Epidermal melanocyte (primary cell): ENCODE results near the gene ATP6V1G1.
"Not testable (repeated sequence)": the region's sequence is repeated elsewhere in the genome, so short reads cannot be mapped to it uniquely, and the experiment has no call there.

Experiments used
- DNase-seq: peaks from one replicate; pipeline ENCODE4 v3.0.0; 2011; ENCODE audit warnings: low spot score; ENCODE audit not compliant: insufficient read length

ATP6V1G1 gene

DNA sequence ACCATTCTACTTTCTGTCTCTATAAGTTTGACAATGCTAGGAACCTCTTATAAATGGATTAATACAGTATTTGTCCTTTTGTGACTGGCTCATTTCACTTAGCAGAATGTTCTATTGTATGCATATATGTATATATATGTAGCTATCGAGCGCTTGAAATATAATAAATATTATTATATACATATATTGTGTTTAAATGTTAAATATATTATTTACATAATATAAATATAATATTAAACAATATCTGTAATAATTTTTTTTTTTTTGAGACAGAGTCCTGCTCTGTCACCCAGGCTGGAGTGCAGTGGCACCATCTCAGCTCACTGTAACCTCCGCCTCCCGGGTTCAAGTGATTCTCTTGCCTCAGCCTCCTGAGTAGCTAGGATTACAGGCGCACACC is 9.4 kb upstream of the ATP6V1G1 start:
- not testable (repeated sequence) for DNase-seq

DNA sequence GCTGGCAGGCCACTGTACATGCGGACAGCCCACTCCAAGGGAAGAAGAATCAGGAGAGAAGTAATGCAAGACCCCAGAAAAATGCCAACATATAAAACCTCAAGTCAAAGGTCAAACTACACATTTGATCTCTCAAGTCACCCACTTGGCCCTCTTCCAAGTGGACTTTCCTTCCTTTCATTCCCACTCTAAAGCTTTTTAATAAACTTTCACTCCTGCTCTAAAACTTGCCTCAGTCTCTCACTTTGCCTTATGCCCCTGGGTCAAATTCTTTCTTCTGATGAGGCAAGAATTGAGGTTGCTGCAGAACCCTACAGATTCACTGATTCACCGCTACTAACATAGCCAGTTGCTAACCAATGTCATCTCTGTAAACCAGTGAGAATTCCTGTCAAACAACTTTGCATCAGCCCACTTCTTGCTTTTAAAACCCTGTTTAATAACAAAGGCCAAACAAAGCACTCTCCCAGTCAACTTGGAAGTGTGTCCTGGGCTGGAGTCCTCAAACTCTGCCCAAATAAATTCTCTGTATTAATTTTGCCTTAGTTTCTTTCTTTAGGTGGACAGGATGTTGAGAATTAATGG is 6.9 kb upstream of the ATP6V1G1 start:
- no peak for DNase-seq

DNA sequence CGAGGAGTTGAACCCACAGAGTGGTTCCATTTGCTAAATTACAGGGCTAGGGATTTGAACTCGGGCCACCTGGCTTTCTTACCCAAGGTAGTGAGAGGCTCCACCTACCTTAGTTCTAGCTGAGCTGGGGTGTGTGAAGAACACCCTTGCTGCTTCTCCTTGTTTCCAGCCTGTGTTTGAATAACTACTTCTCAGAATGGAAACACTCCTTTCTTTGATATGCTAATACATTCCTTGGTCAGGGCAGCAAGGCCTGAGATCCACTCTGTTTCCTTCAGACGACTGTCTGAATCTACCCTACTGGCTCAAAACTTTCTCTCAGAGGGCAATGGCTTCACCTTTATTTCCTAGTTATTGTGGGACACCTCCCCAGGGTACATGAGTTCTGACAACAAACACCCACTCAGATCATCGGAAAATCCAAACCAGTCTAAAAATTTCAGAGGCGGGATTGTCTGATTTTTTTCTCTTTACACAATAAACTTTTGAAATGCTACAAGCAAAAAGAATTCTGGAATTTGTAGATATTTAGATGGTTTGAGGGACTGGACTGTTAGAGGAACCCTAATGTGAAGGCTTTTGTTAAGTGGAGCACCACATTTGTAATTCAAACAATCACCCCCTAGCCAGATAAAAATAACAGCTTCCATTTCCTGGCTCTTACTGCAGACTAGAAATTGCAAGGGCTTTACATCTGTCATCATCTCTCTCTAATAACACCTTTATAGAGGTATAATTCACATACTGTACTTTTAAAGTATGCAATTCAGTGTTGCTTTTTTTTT is 4.0 kb upstream of the ATP6V1G1 start:
- DNase-seq: no peak

DNA sequence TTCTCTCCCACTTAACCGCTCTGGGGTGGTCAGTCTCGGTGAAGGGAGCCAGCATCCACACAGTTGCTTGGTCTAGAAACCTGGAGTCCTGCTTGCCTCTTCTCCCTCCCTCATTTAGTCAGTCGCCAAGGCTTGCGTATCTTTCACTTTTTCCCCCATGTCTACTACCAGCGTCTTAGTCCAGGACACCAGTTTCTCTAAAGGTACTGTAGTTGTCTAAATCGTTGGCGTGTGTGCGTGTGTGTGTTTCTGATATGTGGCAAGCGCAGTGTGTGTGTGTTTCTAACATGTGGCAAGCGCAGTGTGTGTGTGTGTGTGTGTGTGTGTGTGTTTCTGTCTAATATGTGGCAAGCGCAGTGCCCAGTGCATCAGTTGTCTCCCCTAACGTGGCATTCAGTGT is 641 bp downstream of the ATP6V1G1 start:
- DNase-seq: no peak

DNA sequence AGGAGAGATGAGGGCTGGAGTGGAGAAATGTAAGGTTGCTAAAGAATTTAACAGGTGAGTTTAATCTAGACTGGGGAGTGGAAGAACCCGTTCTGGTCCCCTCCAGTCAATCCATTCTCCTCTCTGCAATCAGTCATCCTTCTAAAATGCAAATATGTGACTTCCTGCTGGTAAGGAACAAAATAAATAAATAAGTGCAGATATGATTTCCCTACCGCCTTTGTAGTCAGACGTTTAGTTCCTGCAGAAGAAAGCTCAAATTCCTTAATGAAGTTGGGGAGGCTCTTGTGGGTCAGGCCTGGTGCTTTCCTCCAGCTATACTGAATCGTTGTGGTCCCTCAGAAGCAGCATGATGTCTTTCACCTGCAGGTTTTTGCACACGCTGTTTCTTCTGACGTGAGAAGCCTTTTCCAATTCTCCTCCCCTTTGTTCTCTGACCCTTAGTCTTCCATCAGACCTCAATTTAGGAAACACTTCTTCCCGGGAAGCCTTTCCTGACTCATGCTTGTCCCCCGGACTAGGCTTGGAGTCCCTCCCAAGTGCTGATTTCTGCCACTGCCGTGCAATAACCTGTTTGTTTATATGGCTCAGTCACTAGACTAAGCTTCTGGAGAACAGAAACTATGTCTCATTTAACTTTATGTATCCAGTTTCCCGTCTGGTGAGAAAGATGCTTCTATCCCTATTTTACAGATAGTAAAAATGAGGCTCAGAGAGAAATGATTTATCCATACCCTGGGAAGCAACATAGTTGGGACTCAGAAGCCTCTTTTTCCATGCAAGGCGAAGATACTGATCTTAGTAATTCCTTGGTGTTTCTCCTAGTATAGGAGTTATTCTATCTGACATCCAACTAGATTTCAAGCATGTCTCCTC is 1.3 kb downstream of the ATP6V1G1 start:
- no peak for DNase-seq

DNA sequence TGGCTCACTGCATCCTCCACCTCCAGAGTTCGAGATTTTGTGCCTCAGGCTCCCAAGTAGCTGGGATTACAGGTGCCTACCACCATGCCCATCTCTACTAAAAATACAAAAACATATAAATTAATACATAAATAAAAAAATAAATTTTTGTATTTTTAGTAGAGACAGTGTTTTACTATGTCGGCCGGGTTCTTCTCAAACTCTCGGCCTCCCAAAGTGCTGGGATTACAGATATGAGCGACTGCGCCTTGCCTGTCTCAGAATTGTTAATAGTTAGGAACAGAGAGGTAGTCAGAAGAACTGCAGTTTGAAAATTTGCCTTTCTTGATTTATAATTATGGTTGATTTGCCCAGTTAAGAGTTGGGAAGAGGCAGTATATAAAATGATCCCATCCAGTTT is 2.8 kb downstream of the ATP6V1G1 start:
- no peak for DNase-seq

DNA sequence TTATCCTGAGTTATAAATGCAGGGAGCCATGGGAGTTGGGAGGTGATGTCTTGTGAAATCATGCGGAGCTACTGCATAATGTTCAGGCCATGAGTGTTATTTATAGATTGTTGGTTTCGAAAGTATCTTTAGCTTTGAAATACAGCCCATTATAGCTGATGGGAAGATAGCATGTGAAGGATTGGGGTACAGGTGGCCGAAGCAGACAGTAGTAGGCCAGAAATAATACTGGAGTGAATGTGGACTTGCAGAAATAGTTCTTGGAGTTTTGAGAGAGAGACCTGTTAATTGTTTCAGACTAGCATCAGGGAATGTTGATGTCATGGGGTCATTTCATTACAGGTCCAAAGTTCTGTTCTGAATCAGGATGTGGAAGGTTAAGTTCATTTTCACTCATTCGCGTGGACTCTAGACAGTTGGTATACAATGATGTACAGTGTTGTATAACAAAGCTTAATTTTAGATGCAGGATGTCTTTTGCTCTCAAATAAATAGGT is 3.8 kb downstream of the ATP6V1G1 start:
- DNase-seq: no peak

DNA sequence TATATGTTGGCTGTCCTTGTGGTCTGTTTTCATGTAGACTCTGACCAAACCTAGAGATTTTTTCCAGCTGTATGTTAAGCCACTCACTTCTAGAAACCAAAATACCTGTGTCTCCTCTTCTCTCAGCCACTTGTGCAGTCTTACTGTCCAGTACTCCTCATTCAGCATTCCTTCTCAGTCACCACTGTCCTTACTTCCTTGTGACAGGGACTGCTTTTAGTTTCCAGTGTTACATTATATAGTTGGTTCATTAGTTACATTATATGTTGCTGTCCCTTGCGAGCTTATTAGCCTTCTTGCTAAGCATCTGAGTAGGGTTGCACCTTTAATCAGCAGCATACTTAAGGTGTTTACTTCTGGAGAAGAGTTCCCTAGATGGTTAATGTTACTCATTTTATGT is 4.3 kb downstream of the ATP6V1G1 start:
- no peak for DNase-seq

DNA sequence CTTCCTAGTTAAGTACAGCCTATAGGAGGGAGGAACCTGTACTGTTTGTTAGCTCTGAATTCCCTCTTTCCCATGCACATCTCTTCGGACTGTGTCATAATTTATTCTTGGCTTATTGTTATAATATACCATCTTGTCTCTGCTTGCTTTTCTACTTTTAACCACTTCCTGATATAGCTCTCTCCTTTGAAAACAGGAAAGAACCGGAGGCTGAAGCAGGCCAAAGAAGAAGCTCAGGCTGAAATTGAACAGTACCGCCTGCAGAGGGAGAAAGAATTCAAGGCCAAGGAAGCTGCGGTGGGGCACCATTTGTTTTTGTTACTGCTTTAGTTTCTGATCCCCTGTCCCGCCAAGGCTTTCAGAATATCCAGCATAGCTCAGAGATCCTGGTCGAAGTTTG is 4.8 kb downstream of the ATP6V1G1 start:
- no peak for DNase-seq

DNA sequence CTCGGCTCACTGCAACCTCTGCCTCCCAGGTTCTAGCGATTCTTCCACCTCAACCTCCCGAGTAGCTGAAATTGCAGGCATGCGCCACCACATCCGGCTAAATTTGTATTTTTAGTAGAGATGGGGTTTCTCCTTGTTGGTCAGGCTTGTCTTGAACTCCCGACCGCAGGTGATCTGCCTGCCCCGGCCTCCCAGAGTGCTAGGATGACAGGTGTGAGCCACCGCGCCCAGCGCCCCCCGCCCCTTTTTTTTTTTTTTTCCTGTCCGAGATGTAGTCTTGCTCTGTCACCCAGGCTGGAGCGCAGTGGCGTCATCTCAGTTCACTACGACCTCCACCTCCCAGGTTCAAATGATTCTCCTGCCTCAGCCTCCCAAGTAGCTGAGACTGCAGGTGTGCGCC is 6.6 kb downstream of the ATP6V1G1 start:
- no peak for DNase-seq

DNA sequence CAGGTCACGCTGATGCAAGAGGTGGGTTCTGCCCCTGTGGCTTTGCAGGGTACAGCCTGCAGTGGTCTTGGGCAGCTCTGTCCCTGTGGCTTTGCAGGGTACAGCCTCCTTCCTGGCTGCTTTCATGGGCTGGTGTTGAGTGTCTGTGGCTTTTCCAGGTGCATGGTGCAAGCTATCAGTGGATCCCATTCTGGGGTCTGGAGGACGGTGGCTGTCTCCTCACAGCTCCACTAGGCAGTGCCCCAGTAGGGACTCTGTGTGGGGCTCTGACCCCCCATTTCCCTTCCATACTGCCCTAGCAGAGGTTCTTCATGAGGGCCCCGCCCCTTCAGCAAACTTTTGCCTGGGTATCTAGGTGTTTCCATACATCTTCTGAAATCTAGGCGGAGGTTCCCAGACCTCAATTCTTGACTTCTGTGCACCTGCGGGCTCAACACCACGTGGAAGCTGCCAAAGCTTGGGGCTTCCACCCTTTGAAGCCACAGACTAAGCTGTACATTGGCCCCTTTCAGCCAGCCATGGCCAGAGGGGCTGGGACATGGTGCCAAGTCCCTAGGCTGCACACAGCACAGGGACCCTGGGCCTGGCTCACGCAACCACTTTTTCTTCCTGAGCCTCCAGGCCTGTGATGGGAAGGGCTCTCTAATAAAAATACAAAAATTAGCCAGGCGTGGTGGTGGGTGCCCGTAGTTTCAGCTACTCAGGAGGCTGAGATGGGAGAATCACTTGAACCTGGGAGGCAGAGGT is 13.1 kb downstream of the ATP6V1G1 start:
- not testable (repeated sequence) for DNase-seq

DNA sequence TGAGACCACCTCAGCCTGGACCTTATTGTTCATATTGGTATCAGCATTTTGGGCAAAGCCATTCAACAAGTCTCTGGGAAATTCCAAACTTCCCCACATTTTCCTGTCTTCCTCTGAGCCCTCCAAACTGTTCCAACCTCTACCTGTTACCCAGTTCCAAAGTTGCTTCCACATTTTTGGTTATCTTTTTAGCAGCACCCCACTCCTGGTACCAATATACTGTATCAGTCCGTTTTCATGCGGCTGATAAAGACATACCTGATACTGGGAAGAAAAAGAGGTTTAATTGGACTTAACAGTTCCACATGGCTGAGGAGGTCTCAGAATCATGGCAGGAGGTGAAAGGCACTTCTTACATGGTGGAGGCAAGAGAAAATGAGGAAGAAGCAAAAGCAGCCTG is 14.2 kb downstream of the ATP6V1G1 start:
- not testable (repeated sequence) for DNase-seq

DNA sequence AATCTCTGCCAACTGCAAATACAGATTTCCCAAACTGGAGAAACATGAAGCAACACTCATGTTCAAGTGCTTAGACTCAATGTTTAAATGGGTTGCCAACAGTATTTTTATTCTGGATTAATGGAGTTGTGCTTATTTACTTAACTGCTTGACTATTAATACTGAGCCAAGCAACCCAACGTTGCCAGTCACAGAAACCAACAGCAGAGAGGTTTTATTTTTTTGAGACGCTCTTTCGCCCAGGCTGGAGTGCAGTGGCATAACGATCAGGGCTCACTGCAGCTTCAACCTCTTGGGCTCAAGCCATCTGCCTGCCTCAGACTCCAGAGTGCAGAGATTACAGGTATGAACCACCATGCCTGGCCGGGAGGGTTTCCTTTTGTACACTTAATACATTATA is 15.1 kb downstream of the ATP6V1G1 start:
- no peak for DNase-seq

DNA sequence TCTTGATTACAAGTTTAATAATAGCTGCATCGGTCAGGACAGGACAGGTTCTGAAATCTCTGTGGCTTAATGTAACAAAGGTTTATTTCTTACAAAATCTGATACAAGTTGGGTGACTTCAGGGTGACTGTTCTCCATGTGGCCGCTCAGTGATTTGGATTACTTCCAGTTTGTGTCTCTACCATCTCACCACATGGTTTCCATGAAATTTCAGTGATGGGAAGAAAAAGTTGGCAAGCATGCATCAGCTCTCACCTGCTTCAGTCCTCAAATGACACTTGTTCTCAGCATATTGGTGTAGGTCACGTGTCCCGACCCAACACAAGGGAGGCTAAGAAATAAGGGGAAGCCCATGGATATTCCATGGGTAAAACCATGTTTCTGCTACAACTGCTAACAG is 15.7 kb downstream of the ATP6V1G1 start:
- DNase-seq: no peak

DNA sequence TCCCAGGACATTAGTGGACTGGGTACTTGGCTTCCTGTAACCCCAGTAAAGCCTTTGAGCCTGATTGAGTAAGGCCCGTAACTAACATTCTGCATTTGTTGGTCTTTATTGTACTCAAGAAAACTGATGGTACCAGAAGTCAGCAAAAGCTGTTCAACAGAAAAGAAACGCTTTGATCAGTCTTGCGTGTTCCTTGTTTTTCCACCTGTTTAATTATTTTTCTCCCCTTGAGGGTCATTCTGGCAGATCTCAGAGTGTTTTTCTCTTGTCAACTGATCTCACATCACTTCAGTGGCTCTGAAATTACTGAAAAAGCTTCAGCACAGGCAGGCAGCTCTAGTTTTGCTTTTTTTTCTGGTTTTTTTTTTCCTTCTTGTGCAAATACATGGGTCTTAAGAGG is 17.4 kb downstream of the ATP6V1G1 start:
- DNase-seq: no peak

DNA sequence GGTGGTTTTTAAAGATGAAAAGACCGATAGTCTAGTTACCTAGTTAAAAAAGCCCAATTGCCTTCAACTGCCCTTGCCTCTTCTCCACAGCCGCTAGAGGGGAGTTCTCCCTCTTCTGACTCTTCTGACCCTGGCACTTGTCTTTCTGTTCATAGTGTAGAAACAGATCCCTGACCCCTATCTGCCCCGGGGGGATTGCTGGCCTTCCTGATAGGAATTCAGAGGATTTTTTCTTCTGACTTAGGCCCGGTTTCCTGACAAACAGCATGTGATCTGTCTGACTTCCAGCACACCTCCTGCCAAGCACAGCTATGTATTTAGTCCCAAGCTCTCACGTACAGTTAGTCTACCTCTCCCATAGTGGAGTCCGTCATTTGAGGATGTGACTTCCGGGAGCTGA is 18.5 kb downstream of the ATP6V1G1 start:
- DNase-seq: no peak

DNA sequence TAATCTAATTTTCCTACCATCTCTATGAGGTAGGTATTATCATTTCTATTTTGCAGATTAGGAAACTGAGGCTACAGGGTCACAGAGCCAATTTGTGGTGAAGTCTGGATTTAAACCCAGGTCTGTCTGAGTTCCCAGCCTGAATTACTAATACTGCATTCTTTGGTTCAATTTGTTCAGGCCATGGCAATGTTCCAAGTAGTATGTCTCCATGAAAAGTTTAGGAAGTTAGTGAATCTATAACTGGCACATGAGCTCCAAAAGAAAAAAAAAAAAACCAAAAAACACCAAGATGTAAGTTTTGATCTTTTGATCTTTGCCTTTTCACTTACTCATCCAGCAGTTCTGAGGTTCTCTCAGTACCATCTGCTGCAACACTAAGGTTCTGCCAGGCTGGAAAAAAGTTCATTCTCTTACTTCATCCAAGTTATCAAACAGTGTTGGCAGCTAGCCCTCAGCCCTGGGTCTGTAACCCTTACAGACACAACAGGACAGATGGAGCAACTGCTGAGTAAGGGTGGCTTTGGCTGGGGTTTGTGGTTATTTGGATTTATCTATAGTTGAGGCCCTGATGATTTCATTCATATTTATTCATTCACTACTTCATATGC is 19.1 kb downstream of the ATP6V1G1 start:
- no peak for DNase-seq

DNA sequence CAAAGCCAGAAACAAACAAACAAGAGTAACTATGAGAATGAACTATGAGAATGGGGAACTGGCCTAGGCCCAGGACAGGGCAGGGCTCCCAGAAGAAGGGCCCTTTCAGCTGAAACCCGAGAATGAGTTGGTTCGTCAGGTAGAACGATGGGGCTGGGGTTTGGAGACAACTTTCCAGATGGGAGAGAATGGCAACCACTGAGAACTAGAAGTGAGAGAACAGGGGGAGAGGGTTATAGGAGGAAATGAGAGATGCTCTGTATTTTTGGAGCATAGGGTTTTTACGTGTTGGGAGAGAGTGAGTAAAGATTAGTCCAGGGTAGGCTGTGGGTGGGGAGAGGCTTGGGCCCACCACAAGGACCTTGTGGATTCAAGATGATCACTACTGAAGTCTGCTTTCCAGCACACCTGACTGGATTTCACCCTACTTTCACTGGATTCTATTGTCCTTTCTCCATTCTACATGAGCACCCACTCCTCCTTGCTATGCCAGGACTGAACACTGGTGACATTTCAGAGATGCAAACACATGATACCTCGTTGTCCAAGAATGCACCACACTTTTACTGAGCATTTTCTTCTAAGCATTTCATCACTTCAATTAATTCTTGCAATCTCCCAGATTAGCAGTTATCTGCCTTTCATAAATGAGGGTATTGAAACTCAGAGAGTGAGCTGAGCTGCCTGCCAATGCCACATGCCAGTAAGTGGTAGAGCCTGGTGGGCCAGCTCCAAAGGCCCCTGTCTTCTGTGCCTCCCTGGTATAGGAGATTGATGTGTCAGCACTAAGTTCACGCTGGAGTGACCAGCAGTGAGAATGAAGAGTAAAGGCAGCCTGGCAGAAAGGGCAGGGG is 20.3 kb downstream of the ATP6V1G1 start:
- DNase-seq: no peak

DNA sequence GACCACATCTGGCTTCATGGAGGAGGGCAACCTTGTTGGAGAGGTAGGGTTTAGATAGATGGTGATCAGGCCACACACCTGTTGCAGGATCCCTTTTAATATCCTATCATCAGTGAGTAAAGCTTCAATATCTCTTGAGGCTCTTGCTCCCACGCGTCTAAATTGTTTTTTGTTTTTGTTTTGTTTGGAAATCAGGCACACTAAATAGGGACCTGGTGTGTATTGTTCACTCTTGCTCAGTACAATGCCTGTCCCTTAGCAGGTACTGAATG is 20.9 kb downstream of the ATP6V1G1 start:
- no peak for DNase-seq

DNA sequence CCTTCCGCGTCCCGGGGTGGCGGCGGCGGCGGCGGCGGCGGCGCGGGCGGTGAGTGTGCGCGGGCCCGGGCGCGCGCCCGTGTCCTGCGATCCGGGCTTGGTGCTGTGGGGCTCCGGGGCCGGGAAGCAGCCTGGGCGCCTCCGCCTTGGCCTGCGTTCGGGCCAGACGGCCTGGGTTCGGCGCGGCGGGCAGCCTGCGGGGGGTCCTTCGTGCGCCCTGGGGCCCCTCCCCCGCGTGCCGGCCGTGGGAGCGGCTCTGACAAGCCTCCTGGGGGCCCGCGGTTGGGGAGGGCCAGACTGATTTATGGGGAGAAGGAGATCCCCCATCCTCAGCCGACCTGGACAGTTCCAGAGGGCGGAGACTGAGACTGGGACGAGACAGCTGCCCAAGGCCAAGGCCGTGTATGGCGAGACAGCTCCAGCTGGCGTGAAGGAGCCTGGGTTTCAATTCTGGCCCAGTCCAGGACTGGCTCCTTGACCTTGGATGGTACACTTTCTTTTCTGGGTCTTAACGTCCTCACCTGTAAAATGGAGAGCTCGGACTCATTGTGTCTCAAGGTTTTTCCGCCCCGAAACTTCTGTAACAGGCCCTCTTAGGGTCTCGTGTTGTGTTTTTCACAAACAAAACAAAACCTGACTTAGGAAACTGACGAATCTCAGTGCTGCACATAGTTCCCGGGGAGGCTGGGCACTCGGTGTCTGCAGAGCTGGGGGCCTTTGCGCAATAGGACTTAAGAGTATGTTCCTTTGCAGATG is 24.1 kb downstream of the ATP6V1G1 start:
- peak; percentile 67 for DNase-seq
